Muscle layer of duodenum (tissue), 2 donors: Measurements from ENCODE around the gene PIP5K1C.
A peak's percentile ranks its signal among the peaks of the same experiment; 100 is the strongest.

Experiments used
- H3K27ac ChIP-seq: one replicate; pipeline ENCODE4 v1.7.0; 2013; ENCODE audit warnings: mild to moderate bottlenecking, low read length
- H3K27me3 ChIP-seq: one replicate; pipeline ENCODE4 v1.7.0; 2013; ENCODE audit warnings: low read depth, mild to moderate bottlenecking, control low read depth, low read length
- H3K36me3 ChIP-seq, 2 donors: one replicate each; pipeline ENCODE4 v1.7.0; 2013; ENCODE audit warnings: low read length in 2 of 2, control low read depth in 1 of 2, mild to moderate bottlenecking in 1 of 2; ENCODE audit not compliant: insufficient read depth in 2 of 2, control insufficient read depth in 1 of 2
- H3K4me1 ChIP-seq, 2 donors: one replicate each; pipeline ENCODE4 v1.7.0; 2013; ENCODE audit warnings: low read length in 2 of 2, mild to moderate bottlenecking in 2 of 2, control low read depth in 1 of 2, moderate library complexity in 1 of 2; ENCODE audit not compliant: insufficient read depth in 2 of 2, control insufficient read depth in 1 of 2
- H3K4me3 ChIP-seq, 2 donors: one replicate each; pipeline ENCODE4 v1.7.0; 2013; ENCODE audit warnings: low read length in 2 of 2, low read depth in 1 of 2, mild to moderate bottlenecking in 1 of 2
- H3K9me3 ChIP-seq, 2 donors: one replicate each; pipeline ENCODE4 v1.7.0; 2013; ENCODE audit warnings: low read length in 2 of 2, control low read depth in 1 of 2, mild to moderate bottlenecking in 1 of 2; ENCODE audit not compliant: control insufficient read depth in 1 of 2
- donor health status: healthy.

Gene PIP5K1C

GRCh38 chr19:3733549-3734309, 33.5 kb upstream of the PIP5K1C start:
- Histone ChIP-seq H3K9me3 (peaks cover 0 to 6% of the 10 kb centered on the region in 2 donors), H3K4me1 (no peaks in the 10 kb centered on the region), H3K36me3 (no peaks in the 10 kb centered on the region)

GRCh38 chr19:3732108-3732507, 31.8 kb upstream of the PIP5K1C start:
- H3K27me3 ChIP-seq = no peaks in the 10 kb centered on the region
- H3K36me3 ChIP-seq = no peaks in the 10 kb centered on the region
- H3K4me3 ChIP-seq = no peak overlapping the region
- no peaks in the 10 kb centered on the region for H3K4me1 ChIP-seq
- peaks cover 0 to 8% of the 10 kb centered on the region in 2 donors for H3K9me3 ChIP-seq
- H3K27ac ChIP-seq = no peak overlapping the region

More at GRCh38 chr19:3733549-3734309, 33.5 kb upstream of the PIP5K1C start:
- Histone ChIP-seq H3K27ac (no peak overlapping the region), H3K27me3 (no peaks in the 10 kb centered on the region), H3K4me3 (no peak overlapping the region)

GRCh38 chr19:3730457-3730958, 30.2 kb upstream of the PIP5K1C start:
- Histone ChIP-seq H3K36me3 (no peaks in the 10 kb centered on the region), H3K9me3 (peaks cover 0 to 8% of the 10 kb centered on the region in 2 donors), H3K4me3 (no peak overlapping the region), H3K4me1 (no peaks in the 10 kb centered on the region), H3K27me3 (no peaks in the 10 kb centered on the region), H3K27ac (no peak overlapping the region)

- Histone ChIP-seq H3K27ac (no peak overlapping the region), H3K27me3 (peaks cover 12% of the 10 kb centered on the region), H3K9me3 (peaks cover 0 to 8% of the 10 kb centered on the region in 2 donors), H3K36me3 (no peaks in the 10 kb centered on the region), H3K4me3 (no peak overlapping the region), H3K4me1 (peaks cover 0 to 16% of the 10 kb centered on the region in 2 donors)
These were observed 25.5 kb upstream of the PIP5K1C start for GRCh38 chr19:3725640-3726310.

GRCh38 chr19:3725121-3725520, 24.9 kb upstream of the PIP5K1C start:
- H3K27me3 ChIP-seq = peaks cover 12% of the 10 kb centered on the region
- H3K4me1 ChIP-seq = peaks cover 0 to 16% of the 10 kb centered on the region in 2 donors
- H3K36me3 ChIP-seq = no peaks in the 10 kb centered on the region
- H3K27ac ChIP-seq = no peak overlapping the region
- H3K9me3 ChIP-seq = peaks cover 0 to 8% of the 10 kb centered on the region in 2 donors
- no peak overlapping the region for H3K4me3 ChIP-seq

- no peak overlapping the region for H3K27ac ChIP-seq
- H3K4me3 ChIP-seq = no peak overlapping the region
- peaks cover 17% of the 10 kb centered on the region for H3K27me3 ChIP-seq
- no peaks in the 10 kb centered on the region for H3K36me3 ChIP-seq
- H3K9me3 ChIP-seq = peaks cover 0 to 3% of the 10 kb centered on the region in 2 donors
- H3K4me1 ChIP-seq = peaks cover 0 to 16% of the 10 kb centered on the region in 2 donors
These were observed 23.6 kb upstream of the PIP5K1C start for GRCh38 chr19:3723883-3724282.

- no peaks in the 10 kb centered on the region for H3K36me3 ChIP-seq
- H3K27ac ChIP-seq = no peak overlapping the region
- H3K9me3 ChIP-seq = no peaks in the 10 kb centered on the region
- H3K27me3 ChIP-seq = peaks cover 17% of the 10 kb centered on the region
- no peak overlapping the region for H3K4me3 ChIP-seq
- H3K4me1 ChIP-seq = peaks cover 0 to 16% of the 10 kb centered on the region in 2 donors
These were observed 22.8 kb upstream of the PIP5K1C start for GRCh38 chr19:3723110-3723488.

GRCh38 chr19:3722443-3723109, 22.3 kb upstream of the PIP5K1C start:
- no peaks in the 10 kb centered on the region for H3K9me3 ChIP-seq
- peak overlapping the region in 1 of 2 donors; percentile 42 for H3K4me3 ChIP-seq
- peaks cover 0 to 16% of the 10 kb centered on the region in 2 donors for H3K4me1 ChIP-seq
- H3K36me3 ChIP-seq = no peaks in the 10 kb centered on the region
- peaks cover 17% of the 10 kb centered on the region for H3K27me3 ChIP-seq
- H3K27ac ChIP-seq = no peak overlapping the region

GRCh38 chr19:3721887-3722442, 21.7 kb upstream of the PIP5K1C start:
- Histone ChIP-seq H3K9me3 (no peaks in the 10 kb centered on the region), H3K36me3 (no peaks in the 10 kb centered on the region), H3K27ac (no peak overlapping the region), H3K27me3 (peaks cover 17% of the 10 kb centered on the region), H3K4me1 (peaks cover 0 to 16% of the 10 kb centered on the region in 2 donors), H3K4me3 (peak overlapping the region in 1 of 2 donors; percentile 42)

- H3K4me3 ChIP-seq = peak overlapping the region in 1 of 2 donors; percentile 21
- H3K27me3 ChIP-seq = peaks cover 17% of the 10 kb centered on the region
- no peak overlapping the region for H3K27ac ChIP-seq
- no peaks in the 10 kb centered on the region for H3K36me3 ChIP-seq
- H3K9me3 ChIP-seq = no peaks in the 10 kb centered on the region
- H3K4me1 ChIP-seq = peaks cover 0 to 16% of the 10 kb centered on the region in 2 donors
These were observed 21.0 kb upstream of the PIP5K1C start for GRCh38 chr19:3721131-3721886.
